Vagina (tissue), 2 donors: Measurements from ENCODE around the gene TMED10. TPM values are rescaled to one million over a fixed set of nuclear protein-coding genes. Genes with fewer than 3 reads are reported as not detected.

Experiments used
- DNase-seq, 2 donors: peaks; one replicate each; pipeline ENCODE4 v3.0.0-alpha.2; 2017; ENCODE audit errors: extremely low spot score in 2 of 2
- H3K27ac ChIP-seq: fragments of 200-600 bp; sonication (generic); one replicate; pipeline ENCODE4 v1.5.1; 2019
- H3K27me3 ChIP-seq: fragments of 200-600 bp; sonication (generic); one replicate; pipeline ENCODE4 v1.5.1; 2019
- H3K36me3 ChIP-seq, 2 donors: fragments of 200-600 bp; sonication (generic); one replicate each; pipeline ENCODE4 v1.5.1; 2017 to 2019
- H3K4me1 ChIP-seq: fragments of 200-600 bp; sonication (generic); one replicate; pipeline ENCODE4 v1.5.1; 2019
- H3K4me3 ChIP-seq, 2 donors: fragments of 200-600 bp; sonication (generic); 1 replicate in 1 of 2; 2 replicates in 1 of 2; pipeline ENCODE4 v1.5.1; 2016 to 2019
- H3K9me3 ChIP-seq: fragments of 200-600 bp; sonication (generic); one replicate; pipeline ENCODE4 v1.5.1; 2019
- POLR2A ChIP-seq, 2 donors: fragments of 450-650 bp; IDR thresholded peaks; one replicate each; pipeline ENCODE4 v1.6.1; 2017; ENCODE audit warnings: antibody characterized with exemption in 2 of 2, mild to moderate bottlenecking in 2 of 2, moderate library complexity in 2 of 2
- POLR2AphosphoS5 ChIP-seq, 2 donors: sonication (generic); formaldehyde crosslinking; IDR thresholded peaks; one replicate each; pipeline ENCODE4 v1.9.0; 2017; ENCODE audit warnings: antibody characterized with exemption in 2 of 2, mild to moderate bottlenecking in 2 of 2, low read depth in 1 of 2; ENCODE audit not compliant: insufficient read depth in 1 of 2
- intact Hi-C: fragments of 100-400 bp; cut with DNase I; formaldehyde crosslinking; loops from one replicate; pipeline ENCODE4 v1.15.1; 2023
- total RNA-seq: library from RNA; depleted of rRNA; stranded (reverse); fragments of >200 nt; gene quantifications from one replicate; pipeline ENCODE4 v1.2.3, GENCODE V29; 2016
- TF ChIP-seq, protein P1 (sequence below), 3 experiments: fragments of 450-650 bp in 2 of 3; fragments of 200-600 bp in 1 of 3; sonication (generic) in 1 of 3; IDR thresholded peaks; one replicate each; pipeline ENCODE4 v1.5.1; 2017 to 2019; ENCODE audit warnings: antibody characterized with exemption in 3 of 3, mild to moderate bottlenecking in 2 of 3, moderate library complexity in 2 of 3

TMED10 gene
- total RNA-seq, 1 donor from 2014 or later = 249 TPM

DNA sequence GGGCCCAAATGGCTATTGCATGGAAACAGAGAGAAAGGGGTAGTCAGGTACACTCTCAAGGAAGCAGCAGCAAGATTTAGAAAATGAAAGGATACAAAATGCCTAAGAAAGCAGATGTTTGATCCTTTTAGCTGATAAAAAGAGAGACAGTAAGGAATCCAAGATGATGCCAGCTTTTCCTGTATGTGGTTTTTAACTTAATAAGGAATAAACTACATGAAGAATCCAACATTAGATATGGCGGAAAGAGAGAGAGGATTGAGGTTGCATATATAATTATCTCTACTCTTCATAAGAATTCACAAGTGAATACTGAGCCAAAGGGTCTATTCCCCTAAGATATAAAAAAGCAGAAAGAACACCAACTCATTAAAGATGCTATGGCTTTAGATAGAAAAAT, 11.6 kb downstream of the TMED10 start:
- H3K27ac ChIP-seq = no peak overlapping the region
- no peak for DNase-seq
- no peaks in the 10 kb centered on the region for H3K27me3 ChIP-seq
- no peaks in the 10 kb centered on the region for H3K36me3 ChIP-seq
- intact Hi-C loops = no loop called here
- H3K9me3 ChIP-seq = no peaks in the 10 kb centered on the region
- peaks cover 68% of the 10 kb centered on the region for H3K4me1 ChIP-seq
- H3K4me3 ChIP-seq = no peak overlapping the region
- TF ChIP-seq, protein P1, sequence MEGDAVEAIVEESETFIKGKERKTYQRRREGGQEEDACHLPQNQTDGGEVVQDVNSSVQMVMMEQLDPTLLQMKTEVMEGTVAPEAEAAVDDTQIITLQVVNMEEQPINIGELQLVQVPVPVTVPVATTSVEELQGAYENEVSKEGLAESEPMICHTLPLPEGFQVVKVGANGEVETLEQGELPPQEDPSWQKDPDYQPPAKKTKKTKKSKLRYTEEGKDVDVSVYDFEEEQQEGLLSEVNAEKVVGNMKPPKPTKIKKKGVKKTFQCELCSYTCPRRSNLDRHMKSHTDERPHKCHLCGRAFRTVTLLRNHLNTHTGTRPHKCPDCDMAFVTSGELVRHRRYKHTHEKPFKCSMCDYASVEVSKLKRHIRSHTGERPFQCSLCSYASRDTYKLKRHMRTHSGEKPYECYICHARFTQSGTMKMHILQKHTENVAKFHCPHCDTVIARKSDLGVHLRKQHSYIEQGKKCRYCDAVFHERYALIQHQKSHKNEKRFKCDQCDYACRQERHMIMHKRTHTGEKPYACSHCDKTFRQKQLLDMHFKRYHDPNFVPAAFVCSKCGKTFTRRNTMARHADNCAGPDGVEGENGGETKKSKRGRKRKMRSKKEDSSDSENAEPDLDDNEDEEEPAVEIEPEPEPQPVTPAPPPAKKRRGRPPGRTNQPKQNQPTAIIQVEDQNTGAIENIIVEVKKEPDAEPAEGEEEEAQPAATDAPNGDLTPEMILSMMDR (IDR thresholded peaks at IDR 0.05) = no peak
- no peak for TF ChIP-seq POLR2AphosphoS5 (IDR thresholded peaks at IDR 0.05; ENCODE audit: insufficient read depth in 1 of 2, low read depth in 1 of 2)
- TF ChIP-seq POLR2A (IDR thresholded peaks at IDR 0.05) = no peak

DNA sequence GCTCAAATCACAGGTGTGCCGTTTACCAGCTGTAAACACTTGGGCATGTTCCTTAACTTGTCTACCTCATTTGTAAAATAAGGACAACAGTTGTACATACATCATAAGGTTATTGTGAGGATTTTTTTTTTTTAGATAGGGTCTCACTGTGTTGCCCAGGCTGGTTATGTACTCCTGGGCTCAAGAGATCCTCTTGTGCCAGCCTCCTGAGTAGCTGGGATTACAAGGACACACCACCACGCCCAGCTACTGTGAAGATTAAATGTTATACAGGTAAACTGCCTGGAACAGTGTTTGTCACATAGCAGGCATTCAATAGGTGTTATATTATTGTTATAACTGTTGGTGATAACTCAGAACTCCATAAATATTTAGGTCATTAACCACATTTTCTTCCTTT, 12.7 kb downstream of the TMED10 start:
- H3K4me1 ChIP-seq = peaks cover 64% of the 10 kb centered on the region

DNA sequence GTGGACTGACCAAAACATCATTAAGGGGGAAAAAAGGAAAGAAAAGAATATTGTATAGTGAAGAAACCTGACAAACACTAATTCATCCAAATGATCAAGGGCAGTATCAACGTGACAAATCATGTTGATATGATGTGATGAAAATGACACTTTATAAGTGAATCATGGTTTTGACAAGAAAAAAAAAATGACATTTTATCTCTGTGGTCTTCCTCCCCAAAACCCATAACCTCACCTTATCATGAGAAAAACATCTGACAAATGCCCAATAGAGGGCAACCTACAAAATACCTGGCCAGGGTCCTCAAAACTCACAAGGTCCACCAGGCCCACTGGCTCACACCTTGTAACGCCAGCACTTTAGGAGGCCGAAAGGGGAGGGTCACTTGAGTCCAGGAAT, 13.8 kb downstream of the TMED10 start:
- no peaks in the 10 kb centered on the region for H3K27me3 ChIP-seq
- TF ChIP-seq, protein P1 (IDR thresholded peaks at IDR 0.05) = no peak
- intact Hi-C loops = no loop called here
- H3K36me3 ChIP-seq = no peaks in the 10 kb centered on the region
- no peak overlapping the region for H3K4me3 ChIP-seq
- no peak overlapping the region for H3K27ac ChIP-seq
- no peak for DNase-seq
- H3K4me1 ChIP-seq = peaks cover 54% of the 10 kb centered on the region
- no peaks in the 10 kb centered on the region for H3K9me3 ChIP-seq

More for the DNA sequence above, 12.7 kb downstream of the TMED10 start:
- no peak for DNase-seq
- H3K27ac ChIP-seq = no peak overlapping the region
- H3K4me3 ChIP-seq = no peak overlapping the region
- no peaks in the 10 kb centered on the region for H3K9me3 ChIP-seq
- TF ChIP-seq, protein P1 (IDR thresholded peaks at IDR 0.05) = no peak
- TF ChIP-seq POLR2AphosphoS5 (IDR thresholded peaks at IDR 0.05; ENCODE audit: insufficient read depth in 1 of 2, low read depth in 1 of 2) (no peak), POLR2A (IDR thresholded peaks at IDR 0.05) (no peak)
- no peaks in the 10 kb centered on the region for H3K27me3 ChIP-seq
- intact Hi-C loops = no loop called here
- no peaks in the 10 kb centered on the region for H3K36me3 ChIP-seq

DNA sequence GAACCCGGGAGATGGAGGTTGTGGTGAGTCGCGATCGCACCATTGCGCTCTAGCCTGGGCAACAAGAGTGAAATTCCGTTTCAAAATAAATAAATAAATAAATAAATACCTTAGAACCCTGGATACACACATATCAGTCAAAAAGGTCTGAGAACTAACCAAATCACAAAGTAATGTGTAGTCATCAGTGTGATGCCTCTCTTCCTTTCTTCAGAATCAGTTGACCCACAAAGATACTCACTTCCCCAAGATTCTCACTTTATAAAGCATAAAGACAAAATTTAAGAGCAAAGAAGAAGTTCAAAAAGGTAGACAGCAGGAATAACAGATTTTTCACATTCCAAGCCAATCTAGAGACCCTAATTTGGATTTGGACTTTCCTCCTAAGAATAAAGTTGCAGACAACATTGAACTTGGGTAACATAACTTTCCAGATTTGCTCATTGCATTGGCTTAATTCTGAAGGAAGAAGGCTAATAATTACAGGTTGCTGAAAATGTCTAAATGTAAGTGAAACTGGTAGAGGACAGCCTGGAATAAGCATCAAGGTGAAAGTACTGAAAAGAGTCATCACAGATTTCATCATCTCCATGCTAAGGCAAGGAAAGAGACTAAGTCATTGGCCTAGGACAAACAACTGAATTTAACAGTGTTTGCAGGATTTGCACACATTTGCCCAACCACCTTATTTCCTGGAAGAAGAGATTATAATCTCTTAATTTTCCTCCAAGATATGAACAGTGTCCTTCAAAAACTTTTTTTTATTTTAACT, 17.4 kb downstream of the TMED10 start:
- intact Hi-C loops = no loop called here
- DNase-seq = no peak
- Histone ChIP-seq H3K36me3 (no peaks in the 10 kb centered on the region), H3K4me1 (peaks cover 23% of the 10 kb centered on the region), H3K4me3 (no peak overlapping the region), H3K9me3 (no peaks in the 10 kb centered on the region), H3K27ac (no peak overlapping the region), H3K27me3 (no peaks in the 10 kb centered on the region)
- no peak for TF ChIP-seq POLR2A (IDR thresholded peaks at IDR 0.05)
- TF ChIP-seq POLR2AphosphoS5 (IDR thresholded peaks at IDR 0.05; ENCODE audit: insufficient read depth in 1 of 2, low read depth in 1 of 2) = no peak
- TF ChIP-seq, protein P1 (IDR thresholded peaks at IDR 0.05) = no peak

DNA sequence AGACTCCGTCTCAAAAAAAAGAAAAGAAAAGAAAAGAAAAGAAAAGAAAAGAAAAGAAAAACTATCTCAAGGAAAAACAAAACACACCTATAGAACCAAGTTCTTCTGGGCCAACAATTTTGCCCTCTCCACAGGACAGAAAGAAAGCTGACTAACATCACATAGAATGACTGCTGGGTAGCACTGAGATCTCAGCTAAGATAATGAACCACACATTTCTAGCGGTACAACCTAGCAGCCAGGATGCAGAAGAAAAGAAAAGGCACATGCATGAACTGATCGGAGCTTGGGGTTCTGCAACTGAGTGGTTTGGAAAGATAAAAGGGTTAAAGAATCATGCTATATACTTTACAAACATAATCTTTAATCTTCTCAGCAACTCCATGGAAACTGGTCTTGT, 19.5 kb downstream of the TMED10 start:
- intact Hi-C loops = no loop called here
- H3K27me3 ChIP-seq = no peaks in the 10 kb centered on the region
- H3K9me3 ChIP-seq = no peaks in the 10 kb centered on the region
- no peak for DNase-seq
- H3K4me1 ChIP-seq = peaks cover 32% of the 10 kb centered on the region
- no peak for TF ChIP-seq POLR2AphosphoS5 (IDR thresholded peaks at IDR 0.05; ENCODE audit: insufficient read depth in 1 of 2, low read depth in 1 of 2)
- TF ChIP-seq POLR2A (IDR thresholded peaks at IDR 0.05) = no peak
- TF ChIP-seq, protein P1 (IDR thresholded peaks at IDR 0.05) = no peak
- no peaks in the 10 kb centered on the region for H3K36me3 ChIP-seq
- H3K27ac ChIP-seq = no peak overlapping the region
- no peak overlapping the region for H3K4me3 ChIP-seq
